Stimulated activated CD8-positive, alpha-beta memory T cell treated with anti-CD3 and anti-CD28 coated beads, Interleukin-12 subunit alpha, Interleukin-12 subunit beta, amount 100 ng/mL, for 4 hours (primary cell): ENCODE data around the gene CEP152.

Source experiments
- DNase-seq: peaks from one replicate; pipeline ENCODE4 v3.0.0-alpha.2; 2020; ENCODE audit warnings: low read depth

Gene CEP152

GRCh38 chr15:48705381-48705780 is 105.5 kb downstream of the CEP152 start:
- DNase-seq, result no peak

GRCh38 chr15:48703544-48703943 is 107.3 kb downstream of the CEP152 start:
- no peak for DNase-seq

DNA sequence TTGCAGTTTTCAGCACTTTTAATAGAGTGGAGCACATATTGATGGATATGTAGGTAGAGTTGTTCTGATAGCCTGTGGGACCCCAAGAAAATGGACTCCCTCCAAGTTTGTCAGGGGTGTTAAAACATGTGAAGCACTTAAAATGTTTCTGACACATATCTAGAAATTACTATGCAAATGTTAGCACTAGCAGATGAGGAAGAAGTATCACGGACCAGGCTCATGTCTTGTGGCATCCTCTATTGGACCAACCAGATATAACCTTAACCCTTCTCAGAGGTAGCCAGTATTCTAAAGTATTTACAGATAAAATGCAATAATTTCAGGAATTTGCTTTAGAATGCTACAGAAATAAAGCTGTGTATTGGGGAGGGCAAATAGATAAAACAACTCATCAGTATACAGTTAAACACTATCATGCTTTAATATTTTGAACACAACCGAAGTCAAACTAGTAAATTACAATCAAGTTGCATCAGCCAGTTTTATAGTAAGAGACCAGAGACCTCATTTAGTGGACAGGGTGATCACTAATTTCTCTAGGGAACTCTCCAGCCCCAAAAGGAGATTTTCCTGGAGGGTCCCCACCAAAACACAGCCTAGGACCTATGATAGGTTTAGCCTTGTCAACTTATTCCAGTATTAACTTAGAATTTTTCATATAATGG is 108.2 kb downstream of the CEP152 start:
- DNase-seq, result no peak

DNA sequence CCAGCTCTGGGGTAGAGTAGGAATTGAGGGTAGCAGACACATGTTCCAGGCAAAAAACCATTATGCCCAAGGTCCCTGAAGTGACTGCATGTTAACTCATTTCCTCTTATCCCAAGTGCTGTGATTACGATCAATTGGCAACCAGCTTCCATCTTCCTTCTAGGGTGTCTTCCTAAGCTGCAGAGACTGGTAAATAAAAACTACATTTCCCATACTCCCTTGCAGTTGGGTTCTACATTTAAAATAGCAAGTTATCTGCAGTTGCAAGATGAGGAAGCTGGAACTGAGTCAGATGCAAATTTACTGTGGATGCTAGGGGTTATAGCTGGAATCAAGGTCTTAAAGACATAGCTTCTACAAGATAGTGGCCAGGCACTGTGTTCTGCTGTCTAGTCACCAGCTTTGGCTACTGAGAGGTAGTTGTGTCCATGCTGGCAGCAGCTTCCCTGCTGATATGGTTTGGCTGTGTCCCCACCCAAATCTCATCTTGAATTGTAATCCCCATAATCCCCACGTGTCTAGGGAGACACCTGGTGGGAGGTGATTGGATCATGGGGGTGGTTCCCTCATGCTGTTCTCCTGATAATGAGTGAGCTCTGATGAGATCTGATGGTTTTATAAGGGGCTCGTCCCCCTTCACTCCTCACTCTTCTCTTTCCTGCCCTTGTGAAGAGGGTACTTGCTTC is 114.1 kb downstream of the CEP152 start:
- no peak for DNase-seq

DNA sequence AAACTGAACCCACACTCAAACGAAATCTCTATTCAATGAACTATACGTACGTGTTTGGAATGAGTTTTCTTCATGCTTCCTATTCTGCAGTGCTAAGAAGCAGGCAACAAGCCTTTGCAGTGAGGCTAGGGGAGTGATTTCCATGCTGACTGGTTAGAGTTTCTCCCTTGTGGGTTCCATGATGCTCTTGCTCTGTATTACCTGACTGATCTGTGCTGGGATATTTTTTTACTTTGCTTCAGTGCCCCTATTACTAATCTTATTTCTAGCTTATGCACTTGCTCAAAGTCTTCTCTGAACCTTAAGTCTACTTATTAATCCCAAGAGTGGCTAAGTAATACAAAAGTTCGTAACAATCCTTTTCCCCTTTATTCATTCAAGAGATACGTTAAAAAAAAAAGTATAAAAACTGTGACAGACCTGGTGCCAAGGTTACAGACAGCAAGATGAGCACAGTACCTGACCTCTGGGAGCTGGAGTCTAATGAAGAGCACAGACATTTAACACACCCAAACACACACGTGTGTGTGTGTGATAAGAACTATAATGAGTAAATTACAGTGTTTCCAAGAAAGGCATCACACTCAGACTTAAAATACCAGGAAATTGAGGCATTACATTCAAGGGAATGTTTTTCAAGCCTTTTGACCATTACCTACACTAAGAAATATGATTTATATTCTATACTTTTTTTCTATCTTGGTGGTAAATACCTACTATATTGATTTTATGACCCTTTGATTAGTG is 114.9 kb downstream of the CEP152 start:
- no peak for DNase-seq

GRCh38 chr15:48695088-48695826 is 115.6 kb downstream of the CEP152 start:
- no peak for DNase-seq

GRCh38 chr15:48693484-48693883 is 117.4 kb downstream of the CEP152 start:
- DNase-seq, result no peak

GRCh38 chr15:48688493-48688892 is 122.4 kb downstream of the CEP152 start:
- DNase-seq, result no peak
